CD4-positive, alpha-beta T cell (primary cell): ENCODE data around the gene LLGL2. TPM values are rescaled to one million over a fixed set of nuclear protein-coding genes. Genes with fewer than 3 reads are reported as not detected.

Experiments
- ATAC-seq: fragments of 200-7000 bp; cut with Tn5 transposase; one replicate; pipeline ENCODE4 v1.10.0; 2022; ENCODE audit warnings: mild to moderate bottlenecking; ENCODE audit not compliant: poor library complexity
- CTCF ChIA-PET: fragments of 350-600 bp; sonication (Branson Sonifier 250); formaldehyde crosslinking; loops from one replicate; lab custom pipeline; 2021; ENCODE audit warnings: antibody characterized with exemption, inconsistent platforms; lab: Charles Lee
- POLR2A ChIA-PET: fragments of 350-600 bp; sonication (Branson Sonifier 250); formaldehyde crosslinking; loops from one replicate; lab custom pipeline; 2021; ENCODE audit warnings: antibody characterized with exemption, inconsistent platforms; lab: Charles Lee
- DNase-seq, 14 experiments: peaks; one replicate each; pipeline ENCODE4 v3.0.0-alpha.2; 2013 to 2020; ENCODE audit warnings: mixed read lengths in 2 of 14
- H3K27ac ChIP-seq, 2 donors: one replicate each; pipeline versions ENCODE4 v1.5.1 to v1.7.0; 2013; ENCODE audit warnings: low read length in 2 of 2, low read depth in 1 of 2, mild to moderate bottlenecking in 1 of 2
- H3K27me3 ChIP-seq, 2 experiments: 1 replicate in 1 of 2; 2 replicates in 1 of 2; pipeline versions ENCODE4 v1.6.1 to v1.7.0; 2013; ENCODE audit warnings: low read length in 2 of 2, control low read depth in 1 of 2, mild to moderate bottlenecking in 1 of 2, moderate library complexity in 1 of 2; ENCODE audit not compliant: insufficient read depth in 2 of 2, control insufficient read depth in 1 of 2
- H3K36me3 ChIP-seq: one replicate; pipeline ENCODE4 v1.6.1; 2013; ENCODE audit warnings: low read length, control low read depth; ENCODE audit not compliant: insufficient read depth
- H3K4me1 ChIP-seq: one replicate; pipeline ENCODE4 v1.6.1; 2013; ENCODE audit warnings: low read length, control low read depth; ENCODE audit not compliant: insufficient read depth
- H3K4me3 ChIP-seq: one replicate; pipeline ENCODE4 v1.5.1; 2013; ENCODE audit warnings: mild to moderate bottlenecking, low read length, moderate library complexity
- H3K9me3 ChIP-seq, 2 experiments: 1 replicate in 1 of 2; 2 replicates in 1 of 2; pipeline versions ENCODE4 v1.6.1 to v1.7.0; 2013; ENCODE audit warnings: low read length in 2 of 2, mild to moderate bottlenecking in 2 of 2, control low read depth in 1 of 2, moderate library complexity in 1 of 2; ENCODE audit not compliant: control insufficient read depth in 1 of 2, insufficient read depth in 1 of 2
- H3K27ac Mint-ChIP-seq: one replicate; pipeline ENCODE4 v1.8.0; 2020; ENCODE audit warnings: mixed read lengths
- H3K27me3 Mint-ChIP-seq: one replicate; pipeline ENCODE4 v1.8.0; 2021; ENCODE audit warnings: mixed read lengths
- H3K36me3 Mint-ChIP-seq: one replicate; pipeline ENCODE4 v1.8.0; 2021; ENCODE audit warnings: low read depth, mixed read lengths
- H3K4me1 Mint-ChIP-seq: one replicate; pipeline ENCODE4 v1.8.0; 2021; ENCODE audit warnings: low read depth, mixed read lengths
- H3K4me3 Mint-ChIP-seq: one replicate; pipeline ENCODE4 v1.8.0; 2020; ENCODE audit warnings: mild to moderate bottlenecking, mixed read lengths
- H3K9me3 Mint-ChIP-seq: one replicate; pipeline ENCODE4 v1.8.0; 2020; ENCODE audit warnings: mixed read lengths
- CTCF ChIP-seq: fragments of 200-600 bp; IDR thresholded peaks from one replicate; pipeline ENCODE4 v1.8.0; 2022; ENCODE audit warnings: antibody characterized with exemption, mild to moderate bottlenecking
- intact Hi-C, 2 experiments: fragments of 100-400 bp; cut with DNase I in 1 of 2; cut with micrococcal nuclease in 1 of 2; formaldehyde crosslinking; loops; one replicate each; pipeline versions ENCODE4 v1.15.1 to v1.9.0; 2023 to 2025; cut with DNase I, micrococcal nuclease
- total RNA-seq, 174 experiments: library from RNA in 2 of 174; stranded (reverse) in 2 of 174; gene quantifications; one replicate each; pipeline ENCODE4 v1.2.3 and lab custom pipeline; 2021 to 2026

LLGL2 gene
- total RNA-seq, 2 experiments from 2014 or later, result 31.2 to 34.2 TPM

DNA sequence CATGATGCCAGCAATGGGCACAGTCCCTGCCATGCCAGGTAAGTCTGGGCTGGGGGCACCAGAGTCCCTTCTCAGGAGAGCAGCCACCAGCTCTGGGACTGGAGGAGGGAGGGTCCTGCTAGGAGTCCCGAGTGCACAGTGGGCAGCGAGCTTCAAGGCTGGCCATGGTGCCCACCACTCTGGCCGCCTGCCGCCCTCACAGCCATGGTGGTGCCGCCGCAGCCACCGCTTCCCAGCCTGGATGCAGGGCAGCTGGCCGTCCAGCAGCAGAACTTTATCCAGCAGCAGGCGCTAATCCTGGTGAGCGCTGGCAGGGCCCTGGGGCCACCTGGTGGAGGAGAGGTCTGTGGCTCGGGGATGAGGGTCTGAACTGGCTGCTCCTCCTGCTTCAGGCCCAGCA, 89.8 kb downstream of the LLGL2 start:
- no peak for DNase-seq
- no peaks in the 10 kb centered on the region for H3K4me1 Mint-ChIP-seq
- H3K9me3 Mint-ChIP-seq, result no peaks in the 10 kb centered on the region
- Histone ChIP-seq H3K27me3 (no peaks in the 10 kb centered on the region), H3K36me3 (no peaks in the 10 kb centered on the region), H3K4me1 (no peaks in the 10 kb centered on the region), H3K27ac (no peak overlapping the region), H3K9me3 (no peaks in the 10 kb centered on the region), H3K4me3 (no peak overlapping the region)
- TF ChIP-seq CTCF, result no peak
- CTCF ChIA-PET, result no interaction called here
- no peak overlapping the region for H3K4me3 Mint-ChIP-seq
- no peaks in the 10 kb centered on the region for H3K36me3 Mint-ChIP-seq
- intact Hi-C loops, result no loop called here
- POLR2A ChIA-PET, result no interaction called here
- no peak for ATAC-seq
- H3K27ac Mint-ChIP-seq, result no peak overlapping the region
- no peaks in the 10 kb centered on the region for H3K27me3 Mint-ChIP-seq

GRCh38 chr17:75616521-75617122, 91.1 kb downstream of the LLGL2 start:
- CTCF ChIA-PET, result interaction anchor here (1.3 kb wide), 1 partner anchor 131 kb away, joined by 3 read pairs; no protein-coding TSS in a partner anchor
- H3K9me3 ChIP-seq, result no peaks in the 10 kb centered on the region
- H3K27me3 Mint-ChIP-seq, result no peaks in the 10 kb centered on the region
- H3K4me3 ChIP-seq, result no peak overlapping the region
- no peaks in the 10 kb centered on the region for H3K36me3 Mint-ChIP-seq
- H3K27me3 ChIP-seq, result no peaks in the 10 kb centered on the region
- H3K36me3 ChIP-seq, result no peaks in the 10 kb centered on the region
- ATAC-seq, result no peak
- POLR2A ChIA-PET, result no interaction called here
- TF ChIP-seq CTCF, result no peak
- H3K27ac Mint-ChIP-seq, result no peak overlapping the region
- H3K9me3 Mint-ChIP-seq, result no peaks in the 10 kb centered on the region
- intact Hi-C loops, result no loop called here
- H3K4me3 Mint-ChIP-seq, result no peak overlapping the region
- no peak overlapping the region for H3K27ac ChIP-seq
- no peak for DNase-seq
- no peaks in the 10 kb centered on the region for H3K4me1 Mint-ChIP-seq
- H3K4me1 ChIP-seq, result no peaks in the 10 kb centered on the region

DNA sequence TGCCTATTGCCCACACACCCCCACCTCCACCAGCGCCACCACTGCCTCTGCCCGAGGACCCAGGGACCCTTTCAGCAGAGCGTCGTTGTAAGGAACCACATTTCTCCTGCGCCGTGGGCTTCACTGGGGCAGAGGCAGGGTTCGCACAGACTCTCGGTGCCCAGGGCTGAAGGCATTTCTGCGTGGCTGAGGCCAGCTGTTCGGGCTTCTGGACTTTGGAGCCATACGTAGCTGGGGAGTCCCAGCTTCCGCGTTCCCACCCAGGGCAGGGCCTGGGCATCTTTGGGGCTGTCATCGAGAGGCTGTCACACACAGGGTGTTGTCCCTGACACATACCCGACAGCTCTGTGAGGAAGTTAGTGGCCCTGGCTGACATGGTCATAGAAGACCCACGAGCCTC, 91.7 kb downstream of the LLGL2 start:
- Mint-ChIP-seq H3K9me3 (no peaks in the 10 kb centered on the region), H3K36me3 (peaks cover 4% of the 10 kb centered on the region), H3K27me3 (no peaks in the 10 kb centered on the region), H3K4me1 (no peaks in the 10 kb centered on the region), H3K4me3 (no peak overlapping the region), H3K27ac (no peak overlapping the region)
- ATAC-seq, result no peak
- Histone ChIP-seq H3K27ac (no peak overlapping the region), H3K36me3 (no peaks in the 10 kb centered on the region), H3K4me3 (no peak overlapping the region), H3K9me3 (no peaks in the 10 kb centered on the region), H3K4me1 (no peaks in the 10 kb centered on the region), H3K27me3 (no peaks in the 10 kb centered on the region)
- TF ChIP-seq CTCF, result no peak
- CTCF ChIA-PET, result interaction anchor here (1.3 kb wide), 1 partner anchor 131 kb away, joined by 3 read pairs; no protein-coding TSS in a partner anchor
- POLR2A ChIA-PET, result no interaction called here
- intact Hi-C loops, result no loop called here
- no peak for DNase-seq
